Uterus (tissue), 4 donors: ENCODE measurements around the gene WNT11. TPM values are rescaled to one million over a fixed set of nuclear protein-coding genes. Genes with fewer than 3 reads are reported as not detected.
A peak's percentile ranks its signal among the peaks of the same experiment; 100 is the strongest.

Source experiments
- DNase-seq, 2 donors: peaks; one replicate each; pipeline ENCODE4 v3.0.0-alpha.2; 2019 to 2020
- H3K27ac ChIP-seq, 2 donors: fragments of 200-600 bp; sonication (generic); 1 replicate in 1 of 2; 2 replicates in 1 of 2; pipeline ENCODE4 v1.5.1; 2016 to 2018
- H3K27me3 ChIP-seq, 2 donors: fragments of 200-600 bp; sonication (generic); one replicate each; pipeline ENCODE4 v1.5.1; 2018 to 2019; ENCODE audit warnings: control low read depth in 1 of 2
- H3K36me3 ChIP-seq, 2 donors: fragments of 200-600 bp; sonication (generic); one replicate each; pipeline ENCODE4 v1.5.1; 2019; ENCODE audit warnings: control low read depth in 1 of 2
- H3K4me1 ChIP-seq, 2 donors: fragments of 200-600 bp; sonication (generic); one replicate each; pipeline ENCODE4 v1.5.1; 2018 to 2019; ENCODE audit warnings: control low read depth in 1 of 2
- H3K4me3 ChIP-seq, 2 donors: fragments of 200-600 bp; sonication (generic); 1 replicate in 1 of 2; 2 replicates in 1 of 2; pipeline ENCODE4 v1.5.1; 2018 to 2019; ENCODE audit warnings: mild to moderate bottlenecking in 1 of 2
- H3K9me3 ChIP-seq, 2 donors: fragments of 200-600 bp; sonication (generic); one replicate each; pipeline ENCODE4 v1.5.1; 2019; ENCODE audit warnings: control low read depth in 1 of 2
- CTCF ChIP-seq, 4 experiments: fragments of 200-600 bp in 2 of 4; fragments of 450-650 bp in 2 of 4; sonication (generic) in 2 of 4; IDR thresholded peaks; one replicate each; pipeline ENCODE4 v1.5.1; 2016 to 2019; ENCODE audit warnings: antibody characterized with exemption in 4 of 4, mild to moderate bottlenecking in 2 of 4, moderate library complexity in 1 of 4
- POLR2A ChIP-seq, 2 donors: fragments of 450-650 bp; IDR thresholded peaks; one replicate each; pipeline ENCODE4 v1.6.1; 2016; ENCODE audit warnings: antibody characterized with exemption in 2 of 2, mild to moderate bottlenecking in 1 of 2, moderate library complexity in 1 of 2
- intact Hi-C: fragments of 100-400 bp; cut with DNase I; formaldehyde crosslinking; loops from one replicate; pipeline ENCODE4 v1.15.1; 2023; ENCODE audit warnings: low total_unique reads
- total RNA-seq, 4 donors: library from RNA; depleted of rRNA in 3 of 4; stranded (reverse); fragments of >200 nt in 3 of 4; gene quantifications; one replicate each; pipeline versions ENCODE4 v1.1.0 to v1.2.4, GENCODE V29; 2014 to 2023
- donor health status: DM: yes; HTN: yes; CAD: no.

WNT11 gene
- total RNA-seq, 4 donors from 2014 or later = 5.1 to 16.7 (median 9.5) TPM

DNA sequence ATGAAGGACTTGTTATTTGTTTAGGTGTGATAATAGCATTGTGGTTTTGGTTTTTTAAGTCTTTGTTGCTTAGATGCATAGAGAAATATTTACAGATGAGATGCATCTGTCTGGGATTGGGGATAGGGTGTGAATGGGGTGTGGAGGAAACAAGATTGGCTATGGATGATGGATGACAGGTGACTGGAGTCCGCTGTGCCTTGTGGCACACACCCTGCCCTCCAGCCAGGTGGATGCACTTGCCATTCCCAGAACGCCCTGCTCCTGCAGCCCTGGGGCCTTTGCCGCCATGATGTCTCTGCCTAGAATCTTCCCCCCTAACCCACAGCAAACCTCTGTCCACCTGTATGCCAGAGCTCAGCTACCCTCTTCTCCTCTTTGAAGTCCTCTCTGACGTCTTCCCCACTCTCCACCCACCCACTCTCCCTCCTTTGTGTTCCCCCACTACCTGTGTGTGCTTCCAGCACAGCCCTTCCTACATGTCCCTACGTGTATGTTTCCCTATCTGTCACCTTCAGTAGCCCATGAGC lies 54.7 kb downstream of the WNT11 start:
- peaks cover 0 to 7% of the 10 kb centered on the region in 2 donors for H3K4me1 ChIP-seq
- peak overlapping the region in 1 of 2 donors; percentile 47 for H3K27ac ChIP-seq
- TF ChIP-seq POLR2A (IDR thresholded peaks at IDR 0.05) = no peak
- TF ChIP-seq CTCF (IDR thresholded peaks at IDR 0.05) = no peak
- intact Hi-C loops = loop anchor here (5.0 kb wide), 1 partner anchor 259 kb away; no protein-coding TSS in a partner anchor
- no peaks in the 10 kb centered on the region for H3K36me3 ChIP-seq
- no peak for DNase-seq
- no peak overlapping the region for H3K4me3 ChIP-seq
- H3K27me3 ChIP-seq = no peaks in the 10 kb centered on the region
- H3K9me3 ChIP-seq = no peaks in the 10 kb centered on the region

DNA sequence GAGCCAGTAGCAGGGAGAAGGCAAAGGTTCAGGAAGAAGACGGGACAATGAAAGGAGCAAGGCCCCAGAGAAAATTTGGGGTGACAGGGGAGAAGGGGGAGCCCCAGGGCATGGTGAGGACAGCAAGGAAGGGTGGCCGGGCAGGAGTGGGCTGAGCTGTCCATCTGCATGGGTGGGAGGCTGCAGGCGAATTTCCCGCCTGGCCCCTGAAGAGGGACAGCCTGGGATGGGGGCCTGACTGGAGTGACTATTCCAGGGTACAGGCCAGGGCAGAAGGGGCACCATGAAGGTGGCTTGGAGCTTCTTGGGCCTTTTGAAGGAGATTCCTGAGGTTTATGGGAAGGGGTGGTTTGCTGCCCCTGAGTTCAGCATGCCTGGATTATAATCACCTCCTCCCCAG lies 56.2 kb downstream of the WNT11 start:
- Histone ChIP-seq H3K9me3 (no peaks in the 10 kb centered on the region), H3K27ac (no peak overlapping the region), H3K36me3 (no peaks in the 10 kb centered on the region), H3K4me1 (peaks cover 0 to 7% of the 10 kb centered on the region in 2 donors), H3K27me3 (no peaks in the 10 kb centered on the region), H3K4me3 (no peak overlapping the region)
- no peak for TF ChIP-seq POLR2A (IDR thresholded peaks at IDR 0.05)
- no peak for TF ChIP-seq CTCF (IDR thresholded peaks at IDR 0.05)
- intact Hi-C loops = loop anchor here (5.0 kb wide), 1 partner anchor 258 kb away; no protein-coding TSS in a partner anchor
- DNase-seq = no peak

DNA sequence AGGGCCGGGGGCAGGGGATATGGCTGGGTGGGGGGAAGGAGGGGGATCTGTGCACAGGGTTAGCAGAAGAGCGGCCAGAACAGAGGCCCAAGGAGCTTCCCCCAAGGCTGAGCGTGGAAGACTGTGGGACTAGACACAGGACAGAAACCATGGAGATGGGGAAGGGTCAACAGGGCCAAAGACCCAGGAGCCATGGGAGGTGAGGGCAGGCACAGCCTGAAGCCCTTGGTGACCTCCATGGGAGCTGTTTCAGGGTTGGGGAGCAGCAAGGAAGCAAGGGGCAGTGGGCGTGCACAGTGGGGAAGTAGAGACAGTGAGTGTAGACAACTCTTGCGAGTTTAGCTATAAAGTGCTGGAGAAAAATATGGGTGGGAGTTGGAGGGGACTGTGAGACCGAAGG lies 56.6 kb downstream of the WNT11 start:
- intact Hi-C loops = loop anchor here (5.0 kb wide), 1 partner anchor 257 kb away; no protein-coding TSS in a partner anchor
- TF ChIP-seq CTCF (IDR thresholded peaks at IDR 0.05) (no peak), POLR2A (IDR thresholded peaks at IDR 0.05) (no peak)
- H3K4me3 ChIP-seq = no peak overlapping the region

GRCh38 chr11:76148941-76149613 lies 57.2 kb downstream of the WNT11 start:
- no peak overlapping the region for H3K27ac ChIP-seq
- no peaks in the 10 kb centered on the region for H3K27me3 ChIP-seq
- no peaks in the 10 kb centered on the region for H3K36me3 ChIP-seq
- intact Hi-C loops = no loop called here
- H3K4me1 ChIP-seq = peaks cover 0 to 7% of the 10 kb centered on the region in 2 donors
- no peak for DNase-seq
- TF ChIP-seq CTCF (IDR thresholded peaks at IDR 0.05) (no peak), POLR2A (IDR thresholded peaks at IDR 0.05) (no peak)
- H3K9me3 ChIP-seq = no peaks in the 10 kb centered on the region
- H3K4me3 ChIP-seq = no peak overlapping the region

More for the DNA sequence above, 56.6 kb downstream of the WNT11 start:
- H3K9me3 ChIP-seq = no peaks in the 10 kb centered on the region
- H3K27me3 ChIP-seq = no peaks in the 10 kb centered on the region
- DNase-seq = no peak
- no peaks in the 10 kb centered on the region for H3K36me3 ChIP-seq
- peaks cover 0 to 7% of the 10 kb centered on the region in 2 donors for H3K4me1 ChIP-seq
- H3K27ac ChIP-seq = no peak overlapping the region

DNA sequence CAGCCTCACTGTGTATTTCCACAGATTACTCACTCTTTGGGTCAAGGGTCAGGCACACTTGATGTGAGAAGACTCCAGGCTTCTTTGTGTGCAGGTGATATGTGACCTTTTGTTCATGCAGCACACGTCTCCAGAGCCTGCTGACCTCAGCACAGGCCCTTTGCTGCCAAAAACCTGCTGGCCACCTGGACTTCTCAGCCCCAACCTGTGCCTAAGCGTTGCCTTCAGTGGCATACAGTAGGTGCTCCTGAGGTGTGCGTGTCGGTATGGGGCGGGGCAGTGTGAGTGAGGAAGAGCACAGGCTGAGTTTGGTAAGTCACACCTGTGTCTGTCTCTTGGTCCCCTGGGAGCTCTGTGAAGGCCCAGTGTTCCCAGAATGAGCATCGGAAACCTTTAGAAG lies 58.1 kb downstream of the WNT11 start:
- Histone ChIP-seq H3K9me3 (no peaks in the 10 kb centered on the region), H3K27me3 (no peaks in the 10 kb centered on the region), H3K4me1 (peaks cover 0 to 7% of the 10 kb centered on the region in 2 donors), H3K36me3 (no peaks in the 10 kb centered on the region), H3K4me3 (no peak overlapping the region), H3K27ac (no peak overlapping the region)
- TF ChIP-seq POLR2A (IDR thresholded peaks at IDR 0.05) (no peak), CTCF (IDR thresholded peaks at IDR 0.05) (no peak)
- no peak for DNase-seq
- intact Hi-C loops = no loop called here
